Activated CD8-positive, alpha-beta memory T cell treated with anti-CD3 and anti-CD28 coated beads for 48 hours (primary cell): Measurements from ENCODE around the gene ATP8A2.

Experiments used
- DNase-seq, 3 experiments: peaks; one replicate each; pipeline ENCODE4 v3.0.0-alpha.2; 2020; ENCODE audit warnings: low read depth in 2 of 3, low spot score in 2 of 3

Gene ATP8A2

DNA sequence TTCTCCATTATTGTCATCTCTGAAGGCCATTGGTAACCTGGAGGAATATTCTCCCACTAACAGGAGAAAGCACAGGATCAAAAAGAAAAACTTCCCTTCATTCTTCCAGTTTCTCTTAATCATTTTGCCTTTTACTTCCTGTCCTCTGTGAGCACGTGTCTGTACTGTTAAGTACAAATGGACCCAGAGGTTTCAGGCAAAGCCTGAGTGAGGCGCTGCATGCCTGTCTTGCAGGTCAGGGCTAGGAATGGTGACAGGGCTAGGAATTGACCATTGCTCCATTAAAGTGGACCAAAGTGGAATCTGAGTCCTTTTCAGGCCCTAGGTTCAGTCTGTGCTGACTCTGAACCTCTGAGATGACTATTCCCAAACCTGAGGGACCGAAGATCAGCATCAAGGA lies 353.3 kb downstream of the ATP8A2 start:
- no peak for DNase-seq

DNA sequence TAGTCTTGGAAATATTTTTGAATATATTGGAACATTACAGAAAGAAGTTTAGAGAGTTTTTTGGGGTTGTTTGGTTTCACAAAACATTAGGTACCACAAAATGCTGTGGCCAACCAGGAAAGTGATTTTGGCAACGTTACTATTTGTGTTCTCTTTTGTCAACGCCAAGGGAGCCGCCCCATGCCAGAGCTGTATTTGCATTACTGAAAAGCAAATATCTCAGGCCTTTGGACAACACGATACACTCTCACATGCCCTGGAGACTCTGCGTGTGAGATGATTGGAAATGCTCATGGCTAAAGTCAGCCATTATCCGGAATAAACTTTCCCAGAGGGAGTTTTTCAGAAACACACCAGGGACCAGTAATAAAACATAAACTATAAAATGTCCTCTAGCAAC lies 355.5 kb downstream of the ATP8A2 start:
- DNase-seq = no peak

DNA sequence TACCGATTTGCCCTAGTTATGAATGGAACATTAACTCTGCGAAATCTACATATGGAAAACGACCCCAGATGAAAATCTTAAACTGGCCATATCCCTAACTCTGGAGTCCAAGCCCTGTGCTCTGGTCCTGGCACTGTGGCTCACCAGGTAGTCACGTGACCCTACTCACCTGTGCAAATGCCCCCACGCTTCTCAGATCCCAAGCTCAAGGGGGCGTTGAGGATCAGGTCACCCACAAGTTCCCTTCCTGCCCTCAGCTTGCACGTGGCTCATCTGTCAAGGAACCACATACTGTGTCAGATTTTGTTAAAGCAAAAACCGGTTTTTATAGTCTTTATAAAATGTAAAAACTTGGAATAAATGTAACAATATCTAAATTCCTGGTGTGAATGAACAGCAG lies 356.0 kb downstream of the ATP8A2 start:
- DNase-seq = no peak

DNA sequence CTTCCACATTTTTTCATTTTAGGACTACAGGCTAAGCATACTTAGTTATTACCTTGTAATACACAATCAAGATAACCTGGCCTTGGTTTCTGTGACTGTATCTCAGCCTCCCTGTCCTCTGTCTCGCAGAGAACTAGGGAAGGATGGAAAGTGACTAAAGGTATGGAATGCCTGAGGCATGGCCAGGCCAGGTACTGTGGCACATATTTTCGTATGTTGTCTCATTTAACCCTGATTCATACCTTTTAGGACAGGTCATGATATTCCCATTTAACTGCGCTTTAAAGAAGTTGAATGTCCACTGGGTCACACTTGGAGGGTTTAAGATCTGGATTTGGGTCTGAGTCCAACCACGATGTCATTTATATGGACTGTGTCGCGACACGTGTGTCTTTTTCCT lies 357.4 kb downstream of the ATP8A2 start:
- no peak for DNase-seq

DNA sequence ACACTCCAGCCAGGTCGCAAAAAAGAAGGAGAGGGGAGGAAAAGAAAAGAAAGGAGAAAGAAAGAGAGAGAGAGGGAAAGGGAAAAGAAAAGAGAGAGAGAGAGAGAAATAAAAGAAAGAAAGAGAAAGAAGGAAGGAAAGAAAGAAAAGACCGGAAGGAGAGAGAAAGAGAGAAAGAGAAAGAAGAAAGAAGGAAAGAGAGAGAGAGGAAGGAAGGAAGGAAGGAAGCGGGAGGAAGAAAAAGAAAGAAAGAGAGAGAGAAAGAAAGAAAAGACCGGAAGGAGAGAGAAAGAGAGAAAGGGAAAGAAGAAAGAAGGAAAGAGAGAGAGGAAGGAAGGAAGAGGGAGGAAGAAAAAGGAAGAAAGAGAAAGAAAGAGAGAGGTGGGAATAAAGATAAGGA lies 359.3 kb downstream of the ATP8A2 start:
- no peak for DNase-seq

DNA sequence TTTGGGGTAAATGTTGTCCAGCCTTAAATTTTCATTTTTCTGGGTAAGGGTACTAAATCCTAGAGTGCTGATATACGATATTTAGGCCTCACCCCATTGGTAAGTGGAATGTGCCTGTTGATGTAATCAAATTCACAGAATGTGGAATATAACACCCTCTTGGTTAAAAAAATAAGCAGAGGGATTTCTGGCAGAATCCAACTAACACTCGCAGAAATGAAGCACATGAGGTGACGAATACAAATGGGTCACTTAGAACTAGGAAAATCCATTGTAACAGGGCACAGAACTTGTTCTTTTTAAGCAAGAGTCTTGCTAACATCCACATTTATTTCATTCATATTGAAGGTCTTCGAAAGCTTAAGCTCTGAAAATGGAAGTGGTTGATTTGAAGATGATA lies 359.8 kb downstream of the ATP8A2 start:
- DNase-seq = no peak

DNA sequence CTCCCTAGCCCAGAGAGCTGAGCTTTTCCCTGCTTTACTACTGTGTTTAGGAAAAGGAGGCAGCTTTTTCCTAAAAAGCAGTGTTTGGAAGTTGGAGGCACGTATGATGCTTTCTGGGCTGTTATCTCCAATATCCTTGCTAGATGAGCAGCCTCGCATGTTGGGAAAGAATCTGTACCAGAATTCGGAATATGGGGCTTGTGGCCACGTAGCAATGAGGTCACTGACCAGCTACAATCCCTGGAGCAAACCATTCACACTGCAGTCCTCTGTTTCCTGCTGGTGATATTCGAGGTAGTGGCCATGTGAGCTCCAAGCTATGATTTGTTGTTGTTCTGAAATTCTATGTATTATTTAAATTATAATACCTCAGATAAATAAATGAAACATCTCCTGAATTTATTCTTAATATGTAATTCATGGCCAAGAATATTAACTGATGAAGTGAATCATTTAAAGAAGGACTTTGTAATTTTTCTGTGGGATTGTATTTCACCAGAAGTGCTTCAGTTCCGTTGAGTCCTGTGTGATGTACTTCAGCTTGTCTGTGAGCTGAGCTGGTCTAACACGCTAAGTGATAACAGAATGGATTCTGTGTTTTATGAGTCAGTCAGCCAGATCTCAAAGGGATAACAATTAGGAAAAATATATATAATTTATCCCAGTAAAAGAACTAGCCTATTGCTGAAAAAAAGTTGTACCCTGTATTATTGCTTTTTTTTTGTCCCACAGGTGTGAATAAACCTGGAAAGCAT lies 360.5 kb downstream of the ATP8A2 start:
- DNase-seq = no peak

DNA sequence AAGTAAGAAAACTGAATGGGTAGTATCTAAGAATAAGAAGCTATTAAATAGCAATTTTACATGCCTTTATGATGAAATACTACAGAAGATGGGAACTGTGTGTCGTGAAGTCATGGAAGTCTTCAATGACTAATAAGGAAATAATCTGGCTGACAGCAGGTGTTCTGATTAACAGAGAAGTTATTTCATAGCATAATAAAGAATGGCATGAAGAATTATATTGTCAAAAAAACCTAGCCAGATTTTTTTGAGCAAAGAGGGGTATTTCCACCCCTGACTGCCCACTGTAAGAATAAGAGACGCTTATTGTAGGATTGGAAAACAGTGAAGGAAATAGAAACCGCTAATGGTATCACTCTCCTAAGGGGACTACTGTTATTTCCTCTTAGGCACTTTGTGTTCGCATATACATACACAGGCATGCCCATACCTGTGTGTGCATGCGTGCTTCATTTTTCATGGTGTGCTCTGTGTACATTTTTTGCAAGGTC lies 361.3 kb downstream of the ATP8A2 start:
- DNase-seq = no peak

DNA sequence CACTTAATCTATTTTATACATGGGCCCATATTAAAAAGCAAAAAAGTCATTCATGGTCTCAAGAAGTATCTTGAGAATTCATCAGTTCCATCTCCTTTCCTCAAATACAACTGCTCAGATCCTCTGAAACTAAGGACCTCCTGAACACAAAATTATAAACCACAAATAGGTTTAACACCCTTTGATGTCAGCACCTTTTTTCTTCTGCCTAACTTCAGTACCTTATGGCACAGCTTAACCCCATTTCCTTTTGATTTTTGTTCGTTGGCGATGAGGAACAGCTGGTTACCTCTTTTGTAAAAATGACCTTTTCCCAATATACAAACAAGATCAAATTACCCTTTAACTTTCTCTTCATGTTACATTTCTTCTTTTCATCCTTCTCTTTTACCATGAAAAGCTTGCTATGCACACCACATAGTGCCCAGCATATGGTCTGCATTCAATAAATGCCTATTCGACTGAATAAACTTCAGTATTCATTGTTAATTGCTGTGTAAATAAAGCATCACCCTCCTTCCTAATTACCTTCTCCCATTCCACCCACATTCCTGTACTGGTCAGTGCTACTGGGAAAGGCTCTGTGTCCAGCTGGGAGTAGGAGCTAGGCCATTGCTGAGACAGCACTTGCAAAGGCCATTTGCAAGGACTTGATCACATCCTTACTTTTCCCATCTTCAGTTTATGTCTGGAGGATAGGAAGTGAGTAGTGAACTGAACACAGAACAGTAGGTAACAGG lies 362.1 kb downstream of the ATP8A2 start:
- no peak for DNase-seq

DNA sequence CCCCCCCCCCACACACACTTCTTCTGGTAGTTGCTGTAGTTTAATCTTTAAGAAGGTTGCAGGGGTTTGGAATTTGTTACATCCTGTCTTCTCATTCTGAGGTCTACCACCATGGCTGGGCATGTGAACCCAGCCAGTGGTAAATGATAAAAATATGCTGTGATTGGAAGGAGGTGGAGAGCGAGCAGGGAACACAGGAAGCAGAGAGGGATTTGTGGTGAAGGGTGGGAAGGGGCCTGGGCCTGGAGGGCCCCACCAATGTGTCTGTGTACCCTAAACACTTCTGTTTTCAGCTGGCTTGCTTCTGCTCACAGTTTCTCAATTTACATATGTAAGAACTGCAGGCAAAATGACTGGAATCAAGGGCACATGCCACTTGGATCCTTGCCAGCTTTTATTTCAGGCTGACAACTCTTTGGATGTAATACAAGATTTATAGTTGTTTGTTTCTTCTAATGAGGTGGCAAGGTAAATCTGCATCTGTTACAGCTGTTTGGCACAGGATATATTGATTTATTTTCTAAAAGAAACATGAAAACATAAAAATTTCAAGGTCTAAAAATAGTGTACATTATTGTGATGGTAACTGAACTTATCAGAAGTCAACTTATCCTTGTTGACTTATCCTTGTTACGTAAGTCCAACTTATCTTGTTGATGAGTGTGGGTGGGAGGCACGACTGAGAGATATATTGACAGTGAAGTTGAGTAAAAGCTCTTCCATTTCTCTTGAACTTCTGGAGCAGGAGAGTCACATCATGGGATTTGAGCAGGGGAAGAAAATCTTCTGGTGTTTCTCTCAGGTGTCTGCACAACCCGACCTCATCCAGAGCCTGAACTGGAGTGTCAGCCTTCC lies 366.8 kb downstream of the ATP8A2 start:
- no peak for DNase-seq

DNA sequence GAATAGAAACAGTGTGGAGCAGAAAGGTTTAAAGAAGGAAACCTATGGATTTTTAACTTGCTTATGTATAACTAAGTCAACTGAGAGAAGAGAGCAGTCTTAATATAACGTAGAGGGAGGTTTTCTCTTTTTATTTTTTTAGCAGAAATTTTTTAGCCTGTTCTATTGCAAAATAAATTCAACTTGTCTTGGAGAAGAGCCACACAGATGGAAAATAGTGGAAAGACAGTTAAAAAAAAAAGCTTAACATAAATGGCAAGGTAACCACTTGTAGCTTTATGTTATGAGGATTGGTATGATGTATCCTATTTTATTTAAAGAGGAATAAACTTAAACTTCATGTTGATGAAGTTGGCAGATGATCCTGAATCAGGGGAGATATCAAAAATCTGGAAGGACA lies 367.6 kb downstream of the ATP8A2 start:
- no peak for DNase-seq

DNA sequence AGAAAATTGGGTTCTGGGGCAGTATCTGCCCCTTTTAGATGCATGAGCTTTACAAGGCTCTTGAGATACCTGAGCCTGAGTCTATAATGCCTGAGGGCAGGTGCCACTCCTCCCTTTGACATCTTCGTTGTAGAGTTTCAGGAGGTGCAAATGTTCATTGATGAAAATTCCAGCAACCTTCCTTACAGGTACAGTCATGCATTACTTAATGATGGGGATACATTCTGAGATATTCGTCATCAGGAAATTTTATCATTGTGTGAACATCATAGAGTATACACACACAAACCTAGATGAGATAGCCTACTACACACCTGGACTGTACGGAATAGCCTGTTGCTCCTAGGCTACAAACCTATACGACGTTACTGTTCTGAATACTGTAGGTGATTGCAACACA lies 370.0 kb downstream of the ATP8A2 start:
- no peak for DNase-seq

DNA sequence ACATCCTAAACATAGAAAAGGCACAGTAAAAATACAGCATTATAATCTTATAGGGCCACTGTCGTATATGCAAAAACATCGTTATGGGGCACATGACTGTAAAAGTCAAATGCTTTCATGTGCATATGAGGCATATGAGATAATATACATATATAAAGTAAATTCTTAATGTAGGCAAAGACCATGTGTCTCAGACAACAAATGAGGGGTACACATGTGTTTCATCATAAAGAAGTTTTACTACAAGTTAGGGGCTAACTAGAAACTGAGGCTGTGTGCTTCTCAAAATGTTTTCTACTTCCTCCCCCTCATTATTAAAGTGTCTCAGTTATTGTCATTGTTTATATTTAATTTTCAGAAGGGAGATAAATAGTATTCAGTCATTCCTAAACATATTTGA lies 370.4 kb downstream of the ATP8A2 start:
- no peak for DNase-seq

DNA sequence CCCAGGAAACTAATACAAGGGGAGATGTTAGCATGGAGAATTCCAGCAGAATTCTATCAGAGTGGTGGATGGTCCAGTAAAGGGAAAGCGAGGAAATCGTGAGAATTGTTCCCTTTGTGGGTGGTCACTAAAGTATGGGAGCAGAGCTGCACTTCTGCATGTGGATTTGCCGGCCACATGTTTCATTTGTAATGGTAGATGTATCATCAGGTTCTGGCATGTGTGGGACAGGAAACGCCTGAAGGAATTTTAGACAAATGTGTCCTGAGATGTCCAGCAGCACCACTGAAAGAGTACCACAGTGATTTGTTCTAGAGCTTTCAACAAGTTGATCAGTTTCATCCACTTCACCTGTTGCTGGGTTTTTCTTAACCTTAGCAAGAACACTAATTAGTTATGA lies 371.6 kb downstream of the ATP8A2 start:
- no peak for DNase-seq

DNA sequence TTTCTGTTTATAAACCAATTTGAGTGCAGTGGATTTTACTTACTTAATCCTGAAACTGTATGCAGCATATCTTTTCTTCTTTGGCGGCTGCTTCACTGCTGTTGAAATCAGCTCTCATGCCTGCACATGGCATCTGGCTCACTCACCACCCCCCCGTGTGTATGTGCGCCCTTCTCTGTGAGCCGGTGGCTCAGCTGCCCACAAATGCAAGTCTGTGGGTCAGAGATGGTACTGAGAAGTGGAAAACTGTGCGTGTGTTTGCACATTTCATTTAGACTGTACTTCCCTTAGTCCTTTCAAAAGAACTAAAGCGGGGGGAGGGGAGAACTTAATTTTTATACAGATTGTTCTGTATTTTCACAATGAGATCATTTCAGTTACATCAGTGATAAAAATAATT lies 372.4 kb downstream of the ATP8A2 start:
- DNase-seq = no peak

DNA sequence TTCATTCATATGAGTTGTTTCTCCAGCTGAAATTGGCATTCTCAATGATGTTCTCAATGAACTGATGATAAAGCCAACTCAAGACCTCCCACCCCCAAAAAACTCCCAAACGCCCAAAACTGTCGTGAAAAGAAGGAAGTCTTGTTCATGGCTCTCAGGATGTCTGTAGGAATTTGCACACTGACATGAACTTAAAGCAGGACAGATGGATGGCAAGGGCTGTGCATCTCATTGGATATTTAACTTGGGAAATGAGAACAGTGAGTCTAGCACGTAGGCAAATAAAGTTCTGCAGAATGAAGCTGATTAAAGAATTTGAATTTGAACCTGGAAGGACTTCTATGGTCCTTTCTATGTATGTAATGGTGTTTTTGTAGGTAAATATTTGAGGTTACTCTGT lies 374.4 kb downstream of the ATP8A2 start:
- no peak for DNase-seq

DNA sequence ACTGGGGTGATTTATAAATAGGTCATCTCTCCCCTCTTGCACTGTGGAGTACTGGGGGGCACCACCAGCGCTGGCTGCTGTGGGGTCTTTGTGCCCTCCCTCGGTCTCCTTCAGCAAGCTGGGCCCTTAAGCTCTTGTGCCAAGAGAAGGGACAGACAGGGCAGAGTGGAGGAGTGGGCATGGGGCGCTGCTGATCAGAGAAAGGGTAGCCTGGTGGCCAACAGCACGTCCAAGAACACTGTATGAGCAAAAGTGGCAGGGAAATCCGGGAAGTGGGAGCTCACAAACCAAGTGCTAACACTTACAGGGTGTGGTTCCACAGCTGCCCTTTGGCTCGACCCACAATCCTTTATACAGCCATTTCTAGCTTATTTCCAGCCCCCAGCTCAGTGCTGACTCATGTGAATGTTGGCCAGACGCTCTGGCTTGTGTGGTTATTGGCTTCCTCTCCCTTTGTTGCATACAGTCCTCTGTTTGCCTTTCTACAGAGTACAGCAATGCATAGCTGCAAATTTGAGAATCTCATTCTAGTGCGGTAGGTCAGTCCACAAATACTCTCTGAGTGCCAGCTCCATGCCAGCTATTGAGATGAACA lies 381.3 kb downstream of the ATP8A2 start:
- DNase-seq = no peak

DNA sequence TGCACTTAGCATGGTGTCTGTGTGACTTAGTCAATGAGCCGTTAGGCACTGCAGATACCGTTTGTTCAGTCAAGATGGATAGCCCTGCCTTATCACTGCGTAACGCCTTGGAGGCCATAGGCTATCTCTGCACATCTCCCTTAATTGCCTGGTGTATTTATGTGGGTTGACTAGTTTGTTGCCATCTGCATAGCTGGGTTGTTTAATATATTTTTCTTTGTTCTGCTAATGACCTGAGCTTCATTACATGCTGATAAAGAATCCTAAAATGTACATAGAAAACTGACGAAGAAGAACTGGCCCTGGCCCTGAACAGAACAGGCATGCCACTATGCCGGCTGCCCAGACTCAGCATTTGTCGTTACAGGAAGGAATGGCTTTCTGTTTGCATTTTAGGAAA lies 382.2 kb downstream of the ATP8A2 start:
- DNase-seq = no peak

DNA sequence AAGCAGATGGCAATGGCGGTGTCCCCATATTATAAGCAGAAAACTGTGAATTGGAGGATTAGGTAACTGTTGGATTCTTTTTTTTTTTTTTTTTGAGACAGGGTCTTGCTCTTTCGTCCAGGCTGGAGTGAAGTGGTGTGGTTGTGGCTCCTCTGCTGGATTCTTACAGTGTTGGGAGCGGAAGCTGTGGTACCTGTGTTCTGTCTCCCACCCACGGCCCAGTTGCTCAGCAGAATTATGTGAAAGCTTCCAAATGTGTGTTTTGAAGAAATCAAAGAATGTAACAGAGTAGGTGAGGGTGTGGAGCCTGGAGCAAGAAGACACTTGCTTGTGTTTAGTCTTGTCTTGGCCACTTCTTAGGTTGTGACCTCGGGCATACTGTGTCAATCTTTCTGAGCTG lies 384.5 kb downstream of the ATP8A2 start:
- DNase-seq = no peak

DNA sequence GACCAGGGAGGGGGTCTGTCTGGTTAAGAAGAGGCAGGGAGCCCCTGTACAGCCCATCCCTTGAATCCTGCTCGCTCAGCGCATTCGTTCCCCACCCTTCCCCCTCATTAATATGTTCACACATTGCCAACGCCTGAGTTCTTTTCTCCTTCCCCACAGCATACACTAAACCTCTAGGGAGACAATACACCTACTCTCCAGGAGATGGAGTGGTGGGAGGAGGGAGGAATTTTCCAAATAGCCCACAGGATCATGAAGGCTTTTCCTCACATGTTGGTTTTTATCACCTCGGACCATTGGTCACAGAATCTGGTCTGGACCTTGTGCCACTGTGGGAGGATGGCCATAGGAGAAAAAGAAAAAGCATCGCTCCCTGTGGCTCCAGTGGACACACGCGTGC lies 385.1 kb downstream of the ATP8A2 start:
- DNase-seq = no peak

DNA sequence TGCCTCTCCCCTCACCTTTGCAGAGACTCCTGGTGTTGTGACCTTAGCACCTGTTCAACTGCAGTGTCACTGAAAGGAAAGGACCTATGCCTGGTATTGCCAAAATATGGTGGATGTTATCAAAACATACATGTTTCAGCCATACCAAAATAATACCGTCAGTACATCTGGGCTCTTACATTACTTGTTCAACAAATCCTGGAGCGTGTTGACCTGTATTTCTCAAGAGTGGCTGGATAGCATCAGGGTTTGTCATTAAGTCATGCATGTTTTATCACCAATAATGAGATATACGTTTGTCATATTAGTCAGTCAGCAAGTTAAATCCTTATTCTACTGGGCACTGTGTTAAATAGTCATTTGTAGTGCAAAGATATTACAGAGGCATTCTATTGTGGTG lies 389.3 kb downstream of the ATP8A2 start:
- DNase-seq = no peak
